DND-41 (cell line): ENCODE measurements around the gene FCRLA.

Source experiments
- EZH2 ChIP-seq: IDR thresholded peaks from 3 replicates; pipeline ENCODE4 v1.6.1; 2012; ENCODE audit warnings: borderline replicate concordance, low read depth, mild to moderate bottlenecking, moderate library complexity, low read length, inconsistent platforms; ENCODE audit not compliant: severe bottlenecking
- TF ChIP-seq, protein P1 (sequence below): IDR thresholded peaks from 2 replicates; pipeline ENCODE4 v1.5.1; 2012; ENCODE audit warnings: borderline replicate concordance, low read length, moderate library complexity, mild to moderate bottlenecking; ENCODE audit not compliant: poor library complexity, severe bottlenecking; ENCODE audit errors: extremely low read depth

DNA sequence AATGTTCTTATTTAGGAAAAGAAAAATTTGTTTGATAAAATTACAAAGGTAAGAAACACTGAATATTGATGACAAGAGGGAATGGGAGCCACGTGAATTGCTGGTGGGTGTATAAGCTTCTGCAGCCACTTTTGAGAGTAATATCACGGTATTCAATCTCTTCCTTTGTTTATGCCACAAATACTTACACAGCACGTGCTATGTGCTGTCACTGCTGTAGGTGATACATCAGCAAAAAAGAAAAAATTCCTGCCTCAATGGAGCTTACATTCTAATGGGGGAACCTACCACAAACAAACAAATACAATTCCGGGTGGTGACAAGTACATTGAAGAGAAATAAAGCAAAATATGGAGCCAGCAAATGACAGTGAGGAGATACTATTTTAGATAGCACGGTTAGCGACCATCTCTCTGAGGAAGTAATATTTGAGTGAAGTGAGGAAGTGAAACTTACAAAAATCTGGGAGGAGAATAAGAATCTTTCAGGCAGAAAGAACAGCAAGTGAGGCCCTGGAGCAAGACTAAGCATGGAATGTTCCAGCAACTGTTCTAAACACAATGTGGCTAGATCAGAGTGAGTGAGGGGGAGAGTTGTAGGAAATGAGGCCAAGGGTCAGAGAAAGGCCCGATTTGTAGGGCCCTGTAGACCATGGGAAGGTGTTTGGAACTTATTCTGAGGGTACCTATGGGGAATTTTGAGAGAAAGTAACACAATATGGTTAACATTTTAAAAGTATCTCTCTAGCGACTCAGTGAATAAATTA is 11.7 kb downstream of the FCRLA start:
- TF ChIP-seq, protein P1, sequence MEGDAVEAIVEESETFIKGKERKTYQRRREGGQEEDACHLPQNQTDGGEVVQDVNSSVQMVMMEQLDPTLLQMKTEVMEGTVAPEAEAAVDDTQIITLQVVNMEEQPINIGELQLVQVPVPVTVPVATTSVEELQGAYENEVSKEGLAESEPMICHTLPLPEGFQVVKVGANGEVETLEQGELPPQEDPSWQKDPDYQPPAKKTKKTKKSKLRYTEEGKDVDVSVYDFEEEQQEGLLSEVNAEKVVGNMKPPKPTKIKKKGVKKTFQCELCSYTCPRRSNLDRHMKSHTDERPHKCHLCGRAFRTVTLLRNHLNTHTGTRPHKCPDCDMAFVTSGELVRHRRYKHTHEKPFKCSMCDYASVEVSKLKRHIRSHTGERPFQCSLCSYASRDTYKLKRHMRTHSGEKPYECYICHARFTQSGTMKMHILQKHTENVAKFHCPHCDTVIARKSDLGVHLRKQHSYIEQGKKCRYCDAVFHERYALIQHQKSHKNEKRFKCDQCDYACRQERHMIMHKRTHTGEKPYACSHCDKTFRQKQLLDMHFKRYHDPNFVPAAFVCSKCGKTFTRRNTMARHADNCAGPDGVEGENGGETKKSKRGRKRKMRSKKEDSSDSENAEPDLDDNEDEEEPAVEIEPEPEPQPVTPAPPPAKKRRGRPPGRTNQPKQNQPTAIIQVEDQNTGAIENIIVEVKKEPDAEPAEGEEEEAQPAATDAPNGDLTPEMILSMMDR = no peak
- TF ChIP-seq EZH2 = no peak
